PC-3 (cell line): Measurements from ENCODE around the gene CD226. TPM values are rescaled to one million over a fixed set of nuclear protein-coding genes. Genes with fewer than 3 reads are reported as not detected.

Experiments used
- ATAC-seq: fragments of 200-7000 bp; cut with Tn5 transposase; 2 replicates; pipeline ENCODE4 v1.9.1; 2020; ENCODE audit warnings: mild to moderate bottlenecking, moderate library complexity
- BruUV-seq: library from RNA; stranded (reverse); fragments of 400-500 nt; replicated peaks from 2 replicates; lab custom pipeline; 2021; lab: Mats Ljungman, UMichigan
- CTCF ChIA-PET: fragments of 300-600 bp; sonication (Branson Sonifier 250); formaldehyde crosslinking; loops from one replicate; lab custom pipeline; 2022; ENCODE audit warnings: antibody characterized with exemption; lab: Charles Lee
- POLR2A ChIA-PET: fragments of 300-600 bp; sonication (Branson Sonifier 250); formaldehyde crosslinking; loops from one replicate; lab custom pipeline; 2022; ENCODE audit warnings: antibody characterized with exemption; ENCODE audit not compliant: unreplicated experiment; lab: Charles Lee
- DNase-seq: peaks from one replicate; pipeline ENCODE4 v3.0.0-alpha.2; 2015
- H2AFZ ChIP-seq: fragments of 300-600 bp; sonication (generic); 2 replicates; pipeline ENCODE4 v1.6.0; 2016; ENCODE audit warnings: antibody characterized with exemption, low read length
- H3F3A ChIP-seq: fragments of 300-600 bp; sonication (generic); one replicate; pipeline ENCODE4 v1.6.0; 2017; ENCODE audit warnings: antibody characterized with exemption, low read length, control low read depth, mild to moderate bottlenecking; ENCODE audit not compliant: unreplicated experiment
- H3K27ac ChIP-seq: fragments of 300-600 bp; sonication (generic); 2 replicates; pipeline ENCODE4 v1.5.1; 2016; ENCODE audit warnings: mild to moderate bottlenecking, low read length
- H3K27me3 ChIP-seq: fragments of 300-600 bp; sonication (generic); 2 replicates; pipeline ENCODE4 v1.6.1; 2016; ENCODE audit warnings: low read length, mixed read lengths
- H3K36me3 ChIP-seq: fragments of 300-600 bp; sonication (generic); 2 replicates; pipeline ENCODE4 v1.6.1; 2016; ENCODE audit warnings: low read depth, mixed run types, low read length, mixed read lengths
- H3K4me1 ChIP-seq: fragments of 300-600 bp; sonication (generic); 2 replicates; pipeline ENCODE4 v1.5.1; 2016; ENCODE audit warnings: low read length; ENCODE audit not compliant: insufficient read depth
- H3K4me2 ChIP-seq: fragments of 300-600 bp; sonication (generic); 2 replicates; pipeline ENCODE4 v1.6.0; 2016; ENCODE audit warnings: low read length
- H3K4me3 ChIP-seq: fragments of 300-600 bp; sonication (generic); 2 replicates; pipeline ENCODE4 v1.5.1; 2016; ENCODE audit warnings: mild to moderate bottlenecking, low read length, mixed read lengths
- H3K79me2 ChIP-seq: fragments of 300-600 bp; sonication (generic); 2 replicates; pipeline ENCODE4 v1.6.1; 2017; ENCODE audit warnings: low read length, mixed read lengths
- H3K9ac ChIP-seq: fragments of 300-600 bp; sonication (generic); 2 replicates; pipeline ENCODE4 v1.6.0; 2016; ENCODE audit warnings: mild to moderate bottlenecking, low read length
- H3K9me2 ChIP-seq: fragments of 300-600 bp; sonication (generic); replicated peaks from 2 replicates; pipeline ENCODE4 v1.6.1; 2016; ENCODE audit warnings: mixed run types, low read length, mixed read lengths
- H3K9me3 ChIP-seq: fragments of 300-600 bp; sonication (generic); 2 replicates; pipeline ENCODE4 v1.6.1; 2016; ENCODE audit warnings: low read length, mixed read lengths
- H4K20me1 ChIP-seq: fragments of 300-600 bp; sonication (generic); 2 replicates; pipeline ENCODE4 v1.6.1; 2016; ENCODE audit warnings: low read length, mixed read lengths
- CTCF ChIP-seq: fragments of 300-600 bp; sonication (generic); conservative IDR thresholded peaks from 2 replicates; pipeline ENCODE4 v1.5.1; 2017; ENCODE audit warnings: antibody characterized with exemption, low read depth, mild to moderate bottlenecking, low read length
- EZH2 ChIP-seq: fragments of 300-600 bp; sonication (generic); IDR thresholded peaks from one replicate; pipeline ENCODE4 v1.6.1; 2017; ENCODE audit warnings: antibody characterized with exemption, mild to moderate bottlenecking, low read length; ENCODE audit not compliant: unreplicated experiment
- EZH2phosphoT487 ChIP-seq: fragments of 300-600 bp; sonication (generic); IDR thresholded peaks from 2 replicates; pipeline ENCODE4 v1.6.1; 2018; ENCODE audit warnings: mild to moderate bottlenecking, antibody characterized with exemption, low read length, borderline replicate concordance
- intact Hi-C: fragments of 100-400 bp; cut with micrococcal nuclease; formaldehyde crosslinking; loops from 2 replicates; pipeline ENCODE4 v1.9.0; 2023
- total RNA-seq: library from RNA; depleted of rRNA; stranded (reverse); fragments of >200 nt; gene quantifications from 2 replicates; pipeline ENCODE4 v1.2.3, GENCODE V29; 2014

CD226 gene
- total RNA-seq, 1 experiment from 2014 or later, result 0.26 TPM

- no TSS peak for BruUV-seq
- H3K4me3 ChIP-seq, result no peak overlapping the region
- POLR2A ChIA-PET, result no interaction called here
Observed at GRCh38 chr18:69954719-69955480, 7.2 kb upstream of the CD226 start.

GRCh38 chr18:69953191-69953590 is 5.5 kb upstream of the CD226 start:
- Histone ChIP-seq H3K27me3 (no peaks in the 10 kb centered on the region), H3K9me3 (no peaks in the 10 kb centered on the region), H4K20me1 (no peaks in the 10 kb centered on the region), H3K4me2 (no peak overlapping the region), H3K27ac (no peak overlapping the region), H3K79me2 (no peaks in the 10 kb centered on the region), H3K36me3 (no peaks in the 10 kb centered on the region), H3K4me3 (no peak overlapping the region), H2AFZ (no peak overlapping the region), H3F3A (no peaks in the 10 kb centered on the region), H3K9me2 (no peaks in the 10 kb centered on the region), H3K4me1 (no peaks in the 10 kb centered on the region), H3K9ac (no peak overlapping the region)
- ChIA-PET CTCF (no interaction called here), POLR2A (no interaction called here)
- TF ChIP-seq EZH2phosphoT487 (no peak), CTCF (no peak), EZH2 (no peak)
- no TSS peak for BruUV-seq
- intact Hi-C loops, result no loop called here
- DNase-seq, result no peak
- ATAC-seq, result no peak

More at GRCh38 chr18:69954719-69955480, 7.2 kb upstream of the CD226 start:
- CTCF ChIA-PET, result no interaction called here
- no peak overlapping the region for H3K9ac ChIP-seq
- TF ChIP-seq EZH2, result no peak
- H3K36me3 ChIP-seq, result no peaks in the 10 kb centered on the region
- no peaks in the 10 kb centered on the region for H3K27me3 ChIP-seq
- H3K4me2 ChIP-seq, result no peak overlapping the region
- H3K27ac ChIP-seq, result no peak overlapping the region
- no peaks in the 10 kb centered on the region for H3K9me3 ChIP-seq
- no peaks in the 10 kb centered on the region for H3K4me1 ChIP-seq
- H3K9me2 ChIP-seq, result no peaks in the 10 kb centered on the region
- no peaks in the 10 kb centered on the region for H3F3A ChIP-seq
- intact Hi-C loops, result no loop called here
- no peak overlapping the region for H2AFZ ChIP-seq
- H4K20me1 ChIP-seq, result no peaks in the 10 kb centered on the region
- no peak for ATAC-seq
- no peaks in the 10 kb centered on the region for H3K79me2 ChIP-seq
- no peak for DNase-seq

- no TSS peak for BruUV-seq
- H3F3A ChIP-seq, result no peaks in the 10 kb centered on the region
- H3K4me3 ChIP-seq, result no peak overlapping the region
- no peaks in the 10 kb centered on the region for H3K79me2 ChIP-seq
- ChIA-PET POLR2A (no interaction called here), CTCF (no interaction called here)
- no peaks in the 10 kb centered on the region for H3K36me3 ChIP-seq
- H3K9me2 ChIP-seq, result no peaks in the 10 kb centered on the region
- H3K4me1 ChIP-seq, result no peaks in the 10 kb centered on the region
- H3K27ac ChIP-seq, result no peak overlapping the region
- DNase-seq (no peak), ATAC-seq (no peak)
- H3K27me3 ChIP-seq, result no peaks in the 10 kb centered on the region
- no peaks in the 10 kb centered on the region for H4K20me1 ChIP-seq
- no peak overlapping the region for H2AFZ ChIP-seq
- H3K9ac ChIP-seq, result no peak overlapping the region
- no peak overlapping the region for H3K4me2 ChIP-seq
- intact Hi-C loops, result no loop called here
- H3K9me3 ChIP-seq, result no peaks in the 10 kb centered on the region
- no peak for TF ChIP-seq EZH2phosphoT487
- no peak for TF ChIP-seq EZH2
- TF ChIP-seq CTCF, result no peak
Observed at GRCh38 chr18:69951182-69951581, 3.5 kb upstream of the CD226 start.
